GM12873 (cell line): ENCODE data around the gene CLRN3.

Experiments
- CTCF ChIP-seq: IDR thresholded peaks from 2 replicates; pipeline ENCODE4 v1.5.1; 2012; ENCODE audit warnings: low read depth, mild to moderate bottlenecking, moderate library complexity, low read length, control low read depth; ENCODE audit not compliant: insufficient read depth; ENCODE audit errors: missing control alignments

Gene CLRN3

GRCh38 chr10:127884501-127884900 lies 8.2 kb downstream of the CLRN3 start:
- no peak for TF ChIP-seq CTCF

GRCh38 chr10:127883516-127883915 lies 9.2 kb downstream of the CLRN3 start:
- no peak for TF ChIP-seq CTCF

- no peak for TF ChIP-seq CTCF
These were observed 9.8 kb downstream of the CLRN3 start for GRCh38 chr10:127882801-127883459.

- no peak for TF ChIP-seq CTCF
These were observed 10.3 kb downstream of the CLRN3 start for GRCh38 chr10:127882391-127882790.

GRCh38 chr10:127881262-127881661 lies 11.5 kb downstream of the CLRN3 start:
- no peak for TF ChIP-seq CTCF

GRCh38 chr10:127880557-127880956 lies 12.2 kb downstream of the CLRN3 start:
- no peak for TF ChIP-seq CTCF

- TF ChIP-seq CTCF, result no peak
These were observed 14.2 kb downstream of the CLRN3 start for GRCh38 chr10:127878475-127879055.

GRCh38 chr10:127877699-127878098 lies 15.0 kb downstream of the CLRN3 start:
- TF ChIP-seq CTCF, result no peak
